DOHH2 (cell line): ENCODE results near the gene AKAP11.

Experiments used
- CTCF ChIP-seq: fragments of 200-600 bp; sonication (generic); IDR thresholded peaks from one replicate; pipeline ENCODE4 v1.5.1; 2014; ENCODE audit warnings: antibody characterized with exemption, mild to moderate bottlenecking, low read depth, low read length; ENCODE audit not compliant: poor library complexity, severe bottlenecking
- EZH2phosphoT487 ChIP-seq: fragments of 200-600 bp; sonication (generic); IDR thresholded peaks from 2 replicates; pipeline ENCODE4 v1.6.1; 2017; ENCODE audit warnings: borderline replicate concordance, mild to moderate bottlenecking, antibody characterized with exemption, low read length, moderate library complexity, mixed read lengths

GRCh38 chr13:42361701-42362100, 89.7 kb downstream of the AKAP11 start:
- TF ChIP-seq CTCF (no peak), EZH2phosphoT487 (no peak)
